Measurements from ENCODE around the gene SLIT3.

Gene SLIT3

GRCh38 chr5:168780888-168781287 is 520.1 kb downstream of the SLIT3 start:
- DNase-seq (ENCODE audit: extremely low spot score, insufficient read length, low read depth) (no peak), FAIRE-seq (no peak)

GRCh38 chr5:168779333-168779732 is 521.6 kb downstream of the SLIT3 start:
- FAIRE-seq (no peak), DNase-seq (ENCODE audit: extremely low spot score, insufficient read length, low read depth) (no peak)

GRCh38 chr5:168778536-168778935 is 522.4 kb downstream of the SLIT3 start:
- DNase-seq (ENCODE audit: extremely low spot score, insufficient read length, low read depth) (no peak), FAIRE-seq (no peak)

- DNase-seq (ENCODE audit: extremely low spot score, insufficient read length, low read depth) (no peak), FAIRE-seq (no peak)
Measured at GRCh38 chr5:168777651-168778050, 523.3 kb downstream of the SLIT3 start.

- FAIRE-seq (no peak), DNase-seq (ENCODE audit: extremely low spot score, insufficient read length, low read depth) (no peak)
Measured at GRCh38 chr5:168776070-168776469, 524.9 kb downstream of the SLIT3 start.

GRCh38 chr5:168773226-168773625 is 527.7 kb downstream of the SLIT3 start:
- FAIRE-seq, result no peak
- no peak for DNase-seq (ENCODE audit: extremely low spot score, insufficient read length, low read depth)

GRCh38 chr5:168772316-168772961 is 528.5 kb downstream of the SLIT3 start:
- FAIRE-seq, result no peak
- no peak for DNase-seq (ENCODE audit: extremely low spot score, insufficient read length, low read depth)

- FAIRE-seq, result no peak
- no peak for DNase-seq (ENCODE audit: extremely low spot score, insufficient read length, low read depth)
Measured at GRCh38 chr5:168771678-168772077, 529.3 kb downstream of the SLIT3 start.

GRCh38 chr5:168770996-168771395 is 529.9 kb downstream of the SLIT3 start:
- DNase-seq (ENCODE audit: extremely low spot score, insufficient read length, low read depth), result no peak
- no peak for FAIRE-seq

DNA sequence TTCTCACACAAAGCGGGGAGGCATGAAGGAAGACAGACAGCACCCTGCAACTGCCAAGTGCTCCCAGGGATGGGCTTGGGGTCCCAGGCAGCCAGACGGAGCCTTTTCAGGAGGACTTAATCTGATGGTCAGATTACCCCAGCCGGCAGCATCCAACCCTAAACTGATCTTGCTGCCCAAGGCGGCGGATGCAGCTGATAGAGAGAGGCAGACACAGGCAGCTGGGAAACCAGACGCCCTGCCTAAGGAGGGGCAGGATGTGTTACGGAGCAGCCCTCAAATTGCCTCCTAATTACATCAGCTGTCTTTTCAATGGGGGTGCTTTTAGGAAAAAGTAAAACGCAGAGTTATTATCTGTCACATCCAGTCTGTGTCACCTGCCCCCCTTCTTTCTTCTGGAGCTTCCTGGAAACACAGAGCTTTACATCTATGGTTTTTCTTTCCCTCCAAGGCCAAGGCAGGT is 530.9 kb downstream of the SLIT3 start:
- DNase-seq (ENCODE audit: extremely low spot score, insufficient read length, low read depth) (no peak), FAIRE-seq (no peak)

- DNase-seq (ENCODE audit: extremely low spot score, insufficient read length, low read depth), result no peak
- no peak for FAIRE-seq
Measured at GRCh38 chr5:168768172-168768571, 532.8 kb downstream of the SLIT3 start.

- FAIRE-seq, result no peak
- no peak for DNase-seq (ENCODE audit: extremely low spot score, insufficient read length, low read depth)
Measured at GRCh38 chr5:168766426-168766700, 534.6 kb downstream of the SLIT3 start.

GRCh38 chr5:168765551-168766425 is 535.2 kb downstream of the SLIT3 start:
- FAIRE-seq (no peak), DNase-seq (ENCODE audit: extremely low spot score, insufficient read length, low read depth) (no peak)

DNA sequence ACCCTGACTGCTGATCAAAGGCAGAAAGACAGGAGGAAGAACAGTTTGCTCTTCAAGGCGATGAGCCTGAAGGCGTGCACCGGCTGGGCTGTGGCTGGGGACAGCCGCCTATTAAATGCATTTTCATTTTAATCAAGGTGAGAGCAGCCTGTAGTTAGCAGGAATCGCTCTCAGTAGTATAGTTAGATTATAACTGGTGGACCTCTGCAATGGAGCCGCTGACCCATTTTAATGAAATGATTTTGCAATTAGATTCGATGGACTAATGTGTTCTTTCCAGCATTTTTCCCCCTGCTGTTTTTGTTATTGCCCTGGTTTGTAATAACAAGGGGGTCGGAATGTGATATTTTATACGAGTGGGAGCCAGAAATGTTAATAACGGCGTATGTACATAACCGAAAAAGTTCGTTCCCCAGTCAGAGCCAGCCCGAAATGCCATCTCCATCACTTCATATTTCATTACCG is 535.8 kb downstream of the SLIT3 start:
- DNase-seq (ENCODE audit: extremely low spot score, insufficient read length, low read depth), result no peak
- FAIRE-seq, result no peak

- DNase-seq (ENCODE audit: extremely low spot score, insufficient read length, low read depth) (no peak), FAIRE-seq (no peak)
Measured at GRCh38 chr5:168756453-168757391, 544.2 kb downstream of the SLIT3 start.

DNA sequence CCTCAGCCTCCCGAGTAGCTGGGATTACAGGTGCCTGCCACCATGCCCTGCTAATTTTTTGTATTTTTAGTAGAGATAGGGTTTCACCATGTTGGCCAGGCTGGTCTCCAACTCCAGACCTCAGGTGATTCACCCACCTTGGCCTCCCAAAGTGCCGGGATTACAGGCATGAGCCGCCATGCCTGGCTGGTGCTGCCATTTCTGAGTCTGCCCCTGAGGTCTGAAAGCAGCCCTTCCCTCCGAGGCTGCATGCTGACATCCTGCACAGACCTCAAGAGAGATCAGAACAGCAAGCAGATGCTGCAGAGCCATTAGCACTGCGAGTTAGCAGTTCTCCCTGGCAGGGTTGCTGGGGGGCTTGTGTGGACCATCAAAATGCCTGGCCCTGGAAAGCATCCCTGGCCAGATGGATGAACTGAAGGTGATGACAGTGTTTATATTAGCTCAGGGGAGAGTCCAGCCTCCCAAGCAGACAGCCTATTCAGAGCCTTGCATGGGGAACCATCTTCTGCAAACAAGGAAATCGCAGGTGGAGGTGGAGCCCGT is 545.3 kb downstream of the SLIT3 start:
- FAIRE-seq (no peak), DNase-seq (ENCODE audit: extremely low spot score, insufficient read length, low read depth) (no peak)

DNA sequence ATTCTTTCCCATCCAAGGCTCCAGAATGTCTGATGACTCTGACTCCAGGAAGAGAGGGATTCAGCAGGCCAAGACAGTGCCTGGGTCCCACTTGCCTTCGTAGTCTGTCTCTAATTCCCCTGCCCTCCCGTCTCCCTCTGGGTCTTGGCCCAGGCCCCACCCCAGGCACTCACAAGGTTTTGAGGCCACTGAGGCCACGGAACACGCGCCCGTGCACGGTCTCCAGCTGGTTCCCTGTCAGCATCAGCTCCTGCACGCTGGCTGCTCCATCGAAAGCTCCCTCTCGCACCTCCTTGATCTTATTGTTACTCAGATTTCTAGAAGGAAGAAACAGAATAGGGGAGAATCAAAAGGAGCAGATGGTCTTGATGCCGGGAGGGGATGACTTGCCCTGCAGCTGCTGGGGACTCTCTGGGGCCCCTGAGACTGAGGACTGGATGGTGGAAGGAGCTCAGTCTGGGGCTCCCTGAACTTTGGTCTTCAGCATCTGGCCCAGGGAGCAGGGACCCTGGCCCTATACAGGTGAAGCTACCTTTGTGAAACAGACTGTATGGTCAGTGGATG is 547.2 kb downstream of the SLIT3 start:
- no peak for DNase-seq (ENCODE audit: extremely low spot score, insufficient read length, low read depth)
- FAIRE-seq, result no peak

GRCh38 chr5:168752416-168753190 is 548.3 kb downstream of the SLIT3 start:
- no peak for FAIRE-seq
- DNase-seq (ENCODE audit: extremely low spot score, insufficient read length, low read depth), result no peak

DNA sequence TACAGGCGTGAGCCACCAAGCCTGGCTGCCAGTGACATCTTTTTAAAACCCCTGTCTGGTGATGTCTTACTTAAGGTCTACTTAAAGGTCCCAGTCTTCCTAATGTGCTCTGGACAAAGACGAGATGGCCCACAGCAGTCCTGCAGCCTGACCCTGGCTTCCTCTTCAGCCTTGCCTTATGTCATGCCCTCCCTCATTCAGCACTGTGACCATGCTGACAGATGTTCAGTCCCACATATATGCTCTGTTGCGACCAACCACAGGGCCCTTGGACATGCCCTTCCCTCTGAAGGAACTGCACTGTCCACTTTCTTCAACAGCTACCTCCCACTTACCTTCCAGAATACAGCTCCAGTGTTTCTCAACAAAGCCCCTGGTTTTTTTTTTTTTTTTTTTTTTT is 548.9 kb downstream of the SLIT3 start:
- FAIRE-seq (no peak), DNase-seq (ENCODE audit: extremely low spot score, insufficient read length, low read depth) (no peak)

All from GM18507 (cell line).